ENCODE measurements around the gene IFT172.

GRCh38 chr2:27497288-27497627 lies 7.7 kb upstream of the IFT172 start:
- TF ChIP-seq, protein P1, sequence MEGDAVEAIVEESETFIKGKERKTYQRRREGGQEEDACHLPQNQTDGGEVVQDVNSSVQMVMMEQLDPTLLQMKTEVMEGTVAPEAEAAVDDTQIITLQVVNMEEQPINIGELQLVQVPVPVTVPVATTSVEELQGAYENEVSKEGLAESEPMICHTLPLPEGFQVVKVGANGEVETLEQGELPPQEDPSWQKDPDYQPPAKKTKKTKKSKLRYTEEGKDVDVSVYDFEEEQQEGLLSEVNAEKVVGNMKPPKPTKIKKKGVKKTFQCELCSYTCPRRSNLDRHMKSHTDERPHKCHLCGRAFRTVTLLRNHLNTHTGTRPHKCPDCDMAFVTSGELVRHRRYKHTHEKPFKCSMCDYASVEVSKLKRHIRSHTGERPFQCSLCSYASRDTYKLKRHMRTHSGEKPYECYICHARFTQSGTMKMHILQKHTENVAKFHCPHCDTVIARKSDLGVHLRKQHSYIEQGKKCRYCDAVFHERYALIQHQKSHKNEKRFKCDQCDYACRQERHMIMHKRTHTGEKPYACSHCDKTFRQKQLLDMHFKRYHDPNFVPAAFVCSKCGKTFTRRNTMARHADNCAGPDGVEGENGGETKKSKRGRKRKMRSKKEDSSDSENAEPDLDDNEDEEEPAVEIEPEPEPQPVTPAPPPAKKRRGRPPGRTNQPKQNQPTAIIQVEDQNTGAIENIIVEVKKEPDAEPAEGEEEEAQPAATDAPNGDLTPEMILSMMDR (IDR thresholded peaks at IDR 0.05), result no peak
- no peak for TF ChIP-seq POLR2A (IDR thresholded peaks at IDR 0.05)
- TF ChIP-seq POLR2AphosphoS5 (IDR thresholded peaks at IDR 0.05), result no peak
